Measurements from ENCODE around the gene CCDC71.

Gene CCDC71

DNA sequence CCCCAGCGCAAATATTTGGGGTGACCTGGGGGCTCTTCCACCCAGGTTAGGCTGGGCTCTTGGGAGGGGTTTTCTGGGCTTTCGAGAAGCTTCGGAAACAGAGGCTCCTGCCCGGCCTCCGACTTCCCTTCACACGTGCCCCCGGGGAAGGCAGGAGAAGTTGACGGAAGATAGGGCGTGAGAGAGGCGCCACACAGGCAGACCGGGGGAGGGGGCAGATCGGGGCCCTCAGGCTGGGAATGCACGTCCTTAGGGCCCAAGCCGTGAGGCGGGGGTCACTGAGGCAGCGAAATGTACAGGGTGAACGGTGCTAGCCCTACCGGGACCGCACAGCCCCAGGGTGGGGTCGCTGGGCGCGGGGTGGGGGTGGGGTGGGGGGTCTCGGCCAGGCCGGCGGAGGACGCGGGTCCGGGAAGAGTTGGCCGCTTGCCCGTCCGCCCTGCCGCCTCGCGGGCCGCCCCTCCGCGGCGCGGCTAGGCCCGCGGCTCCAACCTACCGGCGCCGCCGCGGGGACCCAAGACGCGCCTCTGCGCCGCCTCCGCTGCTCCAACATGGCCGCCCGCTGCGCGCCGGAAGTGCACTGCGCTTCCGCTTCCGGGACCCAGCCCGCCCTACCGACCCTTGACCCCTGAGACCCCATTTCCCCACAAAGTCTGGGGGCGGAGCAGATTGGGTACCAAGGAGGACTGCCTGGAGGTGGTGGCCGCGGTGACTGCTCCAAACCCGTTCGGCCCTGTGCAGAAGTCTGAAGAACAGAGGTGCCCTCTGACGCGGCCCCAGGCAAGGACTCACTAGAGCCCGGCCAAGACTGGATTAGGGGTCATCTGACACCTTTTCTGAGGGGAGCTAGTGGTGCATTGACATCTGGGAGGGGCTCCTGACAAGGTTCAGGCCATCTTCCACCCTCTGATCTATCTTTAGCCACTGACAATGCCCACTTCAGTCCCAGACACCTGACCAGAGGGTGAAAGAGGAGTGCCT, at the start of gene CCDC71:
CCDC71 (minus strand) TSS at position 561 of the 981 bp plus-strand sequence. CDS start 2,123 bp downstream, outside the sequence.
- peak; percentile 82 for DNase-seq

- no peak for DNase-seq
These were observed 47.9 kb upstream of the CCDC71 start for GRCh38 chr3:49213998-49214397.

- no peak for DNase-seq
These were observed 47.4 kb upstream of the CCDC71 start for GRCh38 chr3:49213541-49213943.

- no peak for DNase-seq
These were observed 33.8 kb upstream of the CCDC71 start for GRCh38 chr3:49199900-49200281.

- no peak for DNase-seq
These were observed 33.2 kb upstream of the CCDC71 start for GRCh38 chr3:49199239-49199899.

DNA sequence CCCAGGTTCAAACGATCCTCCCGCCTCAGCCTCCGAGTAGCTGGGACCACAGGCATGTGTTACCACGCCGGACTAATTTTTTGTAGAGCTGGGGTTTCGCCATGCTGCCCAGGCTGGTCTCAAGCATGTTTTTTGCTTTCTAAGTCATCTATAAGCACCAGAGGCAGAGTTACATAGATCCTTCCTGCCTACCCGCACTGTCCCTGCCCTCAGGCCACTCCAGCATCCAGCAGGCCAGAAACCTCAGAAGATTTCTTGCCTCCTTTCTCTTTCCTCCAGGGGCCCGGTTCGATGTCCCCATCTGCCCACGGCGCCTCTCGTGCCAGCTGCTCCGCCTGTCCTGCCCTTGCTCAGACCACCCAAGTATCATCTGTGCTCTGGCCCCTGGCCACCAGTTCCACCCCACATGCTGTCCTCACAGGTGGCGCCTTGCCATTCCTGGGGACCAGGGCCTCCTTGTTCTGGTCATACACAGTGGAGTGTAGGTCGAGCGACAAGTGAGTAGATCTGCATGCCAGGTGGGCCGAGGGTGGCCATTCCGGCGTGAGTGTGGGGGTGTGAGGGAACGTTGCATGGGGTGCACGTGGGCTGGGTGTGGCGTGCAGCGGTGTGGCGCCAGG, 32.6 kb upstream of the CCDC71 start:
- no peak for DNase-seq

DNA sequence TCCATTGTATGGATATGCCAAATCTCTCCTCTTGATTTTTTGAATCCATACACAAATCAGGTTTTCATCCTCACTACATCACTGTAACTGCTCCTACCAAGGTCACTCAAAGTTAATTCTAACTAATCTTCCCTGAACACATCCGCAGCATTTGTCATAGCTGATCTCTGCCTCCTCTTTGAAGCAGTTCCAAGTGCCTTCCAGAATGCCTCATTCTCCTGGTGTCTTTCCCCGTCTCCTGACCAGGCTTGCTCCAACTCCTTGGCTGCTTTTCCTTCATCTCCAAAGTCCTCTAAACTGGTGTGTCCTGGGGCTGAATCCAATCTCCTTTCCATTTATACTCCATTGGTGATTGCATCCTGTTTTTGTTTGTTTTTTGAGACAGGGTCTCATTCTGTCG, 32.0 kb upstream of the CCDC71 start:
- DNase-seq, result no peak

DNA sequence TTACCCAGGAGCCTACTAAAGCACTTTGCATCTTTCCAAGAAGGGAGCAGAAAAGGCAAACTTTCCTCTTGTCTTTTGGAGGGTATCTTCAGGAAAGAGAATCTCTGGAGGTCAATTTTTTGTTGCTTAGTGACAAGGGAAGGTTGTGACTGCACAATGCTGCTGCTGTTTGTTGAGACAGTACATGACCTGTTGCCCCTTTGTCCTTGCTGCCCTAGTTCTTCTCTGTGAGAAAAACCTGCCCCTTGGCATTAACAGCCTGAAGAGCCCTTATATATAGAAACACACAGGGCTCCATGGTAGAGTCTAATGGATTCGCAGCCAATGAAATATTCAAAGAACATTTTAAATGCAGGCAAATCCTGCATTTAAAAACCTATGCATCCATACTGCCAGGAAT, 25.6 kb upstream of the CCDC71 start:
- DNase-seq, result no peak

GRCh38 chr3:49183873-49184272, 17.7 kb upstream of the CCDC71 start:
- DNase-seq, result no peak

DNA sequence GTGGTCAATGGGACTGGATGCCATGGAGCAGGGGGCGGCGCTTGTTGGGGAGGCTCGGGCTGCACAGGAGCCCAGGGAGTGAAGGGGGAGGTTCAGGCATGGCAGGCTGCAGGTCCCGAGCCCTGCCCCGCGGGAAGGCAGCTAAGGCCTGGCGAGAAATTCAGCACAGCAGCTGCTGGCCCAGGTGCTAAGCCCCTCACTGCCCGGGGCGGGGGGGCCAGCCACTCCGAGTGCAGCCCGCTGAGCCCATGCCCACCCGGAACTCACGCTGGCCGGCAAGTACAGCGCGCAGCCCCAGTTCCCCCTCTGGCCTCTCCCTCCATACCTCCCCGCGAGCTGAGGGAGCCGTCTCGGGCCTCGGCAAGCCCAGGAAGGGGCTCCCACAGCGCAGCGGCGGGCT, 16.6 kb upstream of the CCDC71 start:
- no peak for DNase-seq

DNA sequence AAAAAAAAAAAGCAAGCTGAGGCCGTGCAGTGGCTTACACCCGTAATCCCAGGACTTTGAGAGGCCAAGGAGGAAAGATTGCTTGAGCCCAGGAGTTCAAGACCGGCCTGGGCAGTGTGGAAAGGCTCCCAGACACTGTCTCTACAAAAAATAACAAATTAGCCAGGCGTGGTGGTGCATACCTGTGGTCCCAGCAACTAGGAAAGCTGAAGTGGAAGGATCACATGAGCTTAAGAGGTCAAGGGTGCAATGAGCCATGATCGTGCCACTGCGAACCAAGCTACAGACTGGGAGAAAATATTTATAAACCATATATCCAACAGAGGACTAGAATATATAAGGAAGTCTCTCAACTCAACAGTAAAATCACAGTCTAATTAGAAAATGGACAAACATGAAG, 15.2 kb upstream of the CCDC71 start:
- DNase-seq, result no peak

GRCh38 chr3:49180116-49180515, 14.0 kb upstream of the CCDC71 start:
- DNase-seq, result no peak

GRCh38 chr3:49177073-49177472, 10.9 kb upstream of the CCDC71 start:
- DNase-seq, result no peak

DNA sequence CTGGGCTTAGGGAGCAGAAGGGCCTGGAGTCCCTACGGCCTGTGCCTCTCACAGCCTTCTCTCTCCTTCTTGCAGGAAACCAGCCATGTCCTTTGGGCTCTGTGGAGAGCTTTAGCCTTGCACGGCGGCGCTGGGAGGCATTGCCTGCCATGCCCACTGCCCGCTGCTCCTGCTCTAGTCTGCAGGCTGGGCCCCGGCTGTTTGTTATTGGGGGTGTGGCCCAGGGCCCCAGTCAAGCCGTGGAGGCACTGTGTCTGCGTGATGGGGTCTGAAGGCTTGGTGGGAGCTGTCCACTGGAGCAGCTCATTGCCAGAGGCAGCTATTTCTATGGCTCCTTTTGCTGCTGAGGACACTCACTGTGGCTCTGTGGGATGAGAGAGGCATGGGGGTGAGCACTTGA, 9.4 kb upstream of the CCDC71 start:
- DNase-seq, result no peak

DNA sequence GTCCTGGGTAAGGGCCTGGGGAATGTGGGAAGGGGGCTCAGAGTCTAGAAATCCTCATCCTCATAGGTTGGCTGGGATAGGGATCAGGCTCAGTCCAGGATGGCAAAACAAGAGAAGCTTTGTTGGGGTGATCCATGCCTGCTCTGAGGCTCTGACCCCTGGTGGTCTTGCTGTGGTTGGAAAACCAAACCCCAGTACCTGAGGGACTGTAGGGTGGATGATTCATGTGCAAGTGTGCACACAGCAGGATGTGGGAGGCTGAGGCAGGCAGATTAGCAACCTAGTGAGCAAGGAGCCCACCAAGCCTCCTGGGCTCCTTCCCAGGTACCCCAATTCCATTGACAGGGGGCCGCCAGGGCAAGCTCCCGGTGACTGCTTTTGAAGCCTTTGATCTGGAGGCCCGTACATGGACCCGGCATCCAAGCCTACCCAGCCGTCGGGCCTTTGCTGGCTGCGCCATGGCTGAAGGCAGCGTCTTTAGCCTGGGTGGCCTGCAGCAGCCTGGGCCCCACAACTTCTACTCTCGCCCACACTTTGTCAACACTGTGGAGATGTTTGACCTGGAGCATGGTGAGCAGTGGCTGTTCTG, 8.4 kb upstream of the CCDC71 start:
- DNase-seq, result no peak

DNA sequence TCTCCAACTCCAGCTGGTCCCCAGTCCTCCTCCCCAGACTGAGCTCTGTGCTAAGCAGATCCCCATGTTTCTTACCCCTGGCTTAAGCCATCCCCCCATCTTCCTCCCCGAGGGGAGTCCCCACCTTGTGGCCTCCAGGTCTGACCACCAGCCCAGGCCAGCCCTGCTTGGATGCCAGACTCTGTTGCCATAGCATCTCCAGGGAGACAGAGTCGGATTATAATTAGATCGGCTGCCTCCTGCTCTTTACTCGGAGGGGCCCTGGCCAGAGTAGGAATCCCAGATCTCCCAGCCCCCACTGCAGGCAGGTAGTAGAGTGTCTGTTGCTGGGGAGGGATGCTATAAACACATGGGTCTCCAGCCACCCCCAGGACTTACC, 7.7 kb upstream of the CCDC71 start:
- no peak for DNase-seq

DNA sequence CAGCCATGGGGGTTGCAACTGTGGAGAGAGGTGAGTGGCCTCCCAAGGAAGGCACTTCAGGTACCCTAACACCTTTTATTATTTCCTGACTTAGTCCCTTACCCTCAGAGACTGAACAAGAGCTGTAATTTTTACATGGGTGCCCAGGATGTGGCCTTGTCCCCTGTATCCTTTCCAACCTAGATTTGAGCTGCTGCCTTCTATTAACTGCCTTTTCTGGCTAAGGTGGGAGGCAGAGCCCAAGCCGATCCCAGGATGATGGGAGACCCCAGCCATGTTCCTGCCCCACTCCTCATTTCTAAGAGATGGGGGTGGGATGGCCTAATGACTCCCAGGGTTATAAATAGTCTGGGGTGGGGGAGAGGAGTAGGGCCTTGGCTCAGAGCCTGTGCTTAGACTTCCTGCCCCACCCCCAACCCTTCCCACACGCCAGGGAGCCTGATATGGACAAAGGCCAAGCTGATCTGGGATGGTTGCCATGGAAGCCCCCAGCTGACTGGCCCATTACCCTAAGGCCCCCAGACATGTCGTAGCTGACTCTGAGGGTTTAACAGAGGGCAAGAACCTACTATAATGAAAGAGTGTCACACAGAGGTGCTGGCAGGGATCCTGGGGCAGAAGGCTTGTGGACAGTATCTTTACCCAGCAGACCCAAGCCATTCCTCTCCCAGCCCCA, 7.1 kb upstream of the CCDC71 start:
- no peak for DNase-seq

- DNase-seq, result no peak
These were observed 6.5 kb upstream of the CCDC71 start for GRCh38 chr3:49172551-49173041.

DNA sequence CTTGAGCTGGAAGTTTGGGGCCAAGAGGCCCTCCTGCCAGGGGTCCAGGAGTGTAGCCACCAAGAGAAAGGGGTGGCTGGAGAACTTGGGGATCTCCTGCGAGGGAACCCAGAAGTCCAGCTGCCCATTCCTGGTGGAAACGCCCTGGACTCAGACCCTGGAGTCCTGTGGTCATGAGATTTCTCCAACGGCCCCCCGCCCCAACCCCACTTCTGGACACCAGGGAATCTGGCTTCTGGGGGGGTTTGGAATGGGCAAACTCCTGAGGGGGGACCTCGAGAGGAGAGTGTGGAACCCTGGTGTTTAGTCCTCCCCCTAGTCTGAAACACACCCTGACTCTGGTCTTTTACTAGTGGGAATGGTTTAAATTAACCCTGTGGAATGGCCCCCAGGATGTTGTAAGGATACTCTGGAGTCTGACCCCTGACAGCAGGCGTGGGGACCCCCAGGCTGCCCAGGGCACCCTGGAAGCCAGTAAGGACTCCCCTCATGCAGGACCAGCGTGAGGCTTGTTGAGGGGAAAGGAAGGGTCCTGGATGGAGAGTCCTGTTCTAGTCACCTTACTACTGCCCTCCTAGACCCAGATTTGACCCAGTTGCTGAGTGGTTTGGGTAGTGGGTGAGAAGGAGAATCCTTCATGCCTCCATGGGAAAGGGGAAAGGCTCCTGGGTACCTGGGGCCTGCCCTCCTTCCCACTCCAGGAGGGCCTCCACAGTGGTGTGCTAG, 5.8 kb upstream of the CCDC71 start:
- no peak for DNase-seq

DNA sequence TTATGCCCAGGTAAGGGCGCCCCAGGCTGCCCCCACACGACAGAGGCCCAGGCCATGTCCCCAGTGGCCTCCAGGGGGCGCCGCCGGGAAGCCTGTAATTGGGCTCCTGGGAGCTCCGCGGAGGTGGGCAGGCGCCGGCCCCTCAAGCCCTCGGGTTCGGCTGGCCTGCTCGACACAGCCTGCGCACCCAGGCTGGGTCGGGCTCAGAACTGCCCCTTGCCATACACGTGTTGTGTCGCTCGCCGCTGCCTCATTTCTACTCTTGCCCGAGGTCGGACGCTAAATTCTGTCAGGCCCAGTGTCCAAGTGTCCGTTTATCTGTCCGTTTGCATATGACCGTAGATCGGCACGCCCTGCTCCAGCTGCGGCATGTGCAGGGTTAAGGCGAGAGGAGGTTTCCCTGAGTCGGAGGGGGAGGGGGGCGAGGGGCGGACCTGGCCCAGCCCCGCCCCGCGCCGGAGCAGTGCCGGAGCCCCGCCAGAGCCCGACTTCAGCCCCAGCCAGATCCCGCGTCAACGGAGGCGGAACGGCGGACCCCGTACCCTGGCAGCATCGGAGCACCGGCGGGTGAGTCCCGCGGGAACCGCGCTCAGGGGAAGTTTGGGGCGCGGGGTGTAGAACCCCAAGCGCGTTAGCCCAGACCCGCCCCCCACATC, 5.1 kb upstream of the CCDC71 start, which contains the start of gene KLHDC8B:
KLHDC8B (plus strand) TSS at position 480 of the 656 bp plus-strand sequence. CDS start 1,172 bp downstream, outside the sequence.
- peak; percentile 76 for DNase-seq

DNA sequence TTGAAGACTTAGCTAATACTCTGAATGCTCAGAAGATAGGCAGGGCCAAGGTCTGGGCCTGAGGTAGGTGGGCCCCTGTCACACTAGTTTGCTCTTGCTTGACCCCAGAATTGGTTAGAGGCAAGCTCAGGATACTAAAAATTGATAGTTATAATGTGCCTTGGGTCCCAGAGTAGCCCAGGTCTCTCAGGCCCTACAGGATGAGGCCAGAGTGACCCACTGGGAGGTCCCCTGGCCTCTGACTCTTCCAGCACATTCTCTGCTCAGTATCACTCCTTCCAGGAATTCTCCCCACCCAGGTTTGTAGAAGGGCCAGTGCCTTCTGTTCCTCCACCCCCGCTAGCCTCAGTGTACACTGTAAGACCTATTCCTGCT, 4.6 kb upstream of the CCDC71 start:
- no peak for DNase-seq

Measured in CD4-positive, alpha-beta T cell treated with Interleukin-15 for 1 hour (primary cell).